A549 (cell line): ENCODE measurements around the gene PRUNE2. TPM values are rescaled to one million over a fixed set of nuclear protein-coding genes. Genes with fewer than 3 reads are reported as not detected.

Source experiments
- ATAC-seq, 2 experiments: fragments of 200-7000 bp in 1 of 2; fragments of >200 bp in 1 of 2; cut with Nextera tagmentation in 1 of 2; cut with Tn5 transposase in 1 of 2; 3 replicates each; pipeline versions ENCODE4 v1.8.0 to v1.9.1; 2018 to 2020; ENCODE audit warnings: mild to moderate bottlenecking in 1 of 2, moderate library complexity in 1 of 2
- CTCF ChIA-PET: fragments of 300-600 bp; sonication (Branson Sonifier 250); formaldehyde crosslinking; extraction: SDS; loops from one replicate; lab custom pipeline; 2021; ENCODE audit warnings: antibody characterized with exemption, inconsistent platforms; lab: Yijun Ruan, JAX
- POLR2A ChIA-PET: fragments of 350-600 bp; formaldehyde crosslinking; extraction: SDS; loops from one replicate; lab custom pipeline; 2021; ENCODE audit warnings: antibody characterized with exemption, inconsistent platforms; lab: Yijun Ruan, JAX
- DNase-seq, 2 experiments: peaks; one replicate each; pipeline versions ENCODE4 v3.0.0 to v3.0.0-alpha.2; 2011 to 2016; ENCODE audit warnings: low read depth in 1 of 2, low spot score in 1 of 2
- FAIRE-seq: peaks from 2 replicates; lab custom pipeline; 2011; peaks lifted over from hg19 to GRCh38; lab: Jason Lieb, UNC
- H3K27ac ChIP-seq, 2 experiments: fragments of >200 bp; sonication (Bioruptor Twin); formaldehyde crosslinking; 3 replicates each; pipeline ENCODE4 v1.5.1; 2016 to 2017
- H3K4me1 ChIP-seq: fragments of >200 bp; sonication (Bioruptor Twin); formaldehyde crosslinking; 3 replicates; pipeline ENCODE4 v1.6.1; 2016
- H3K4me2 ChIP-seq: fragments of >200 bp; sonication (Bioruptor Twin); formaldehyde crosslinking; 3 replicates; pipeline ENCODE4 v1.6.1; 2016
- H3K4me3 ChIP-seq: fragments of >200 bp; sonication (Bioruptor Twin); formaldehyde crosslinking; 3 replicates; pipeline ENCODE4 v1.5.1; 2016
- H3K9me3 ChIP-seq: fragments of >200 bp; sonication (Bioruptor Twin); formaldehyde crosslinking; 3 replicates; pipeline ENCODE4 v1.6.1; 2016
- ATOH8 ChIP-seq: fragments of 250-450 bp; sonication (Bioruptor Pico); IDR thresholded peaks from 2 replicates; pipeline ENCODE4 v1.5.0; 2020; ENCODE audit warnings: low read depth, mild to moderate bottlenecking, moderate library complexity
- CBX2 ChIP-seq: fragments of 200-600 bp; sonication (generic); IDR thresholded peaks from 2 replicates; pipeline ENCODE4 v1.6.1; 2016; ENCODE audit warnings: low read depth, mild to moderate bottlenecking, borderline replicate concordance
- CEBPB ChIP-seq, 2 experiments: fragments of >200 bp in 1 of 2; sonication (Bioruptor Twin) in 1 of 2; formaldehyde crosslinking in 1 of 2; IDR thresholded peaks; 2 replicates each; pipeline ENCODE4 v1.6.1; 2012 to 2016
- E2F6 ChIP-seq: IDR thresholded peaks from 2 replicates; pipeline ENCODE4 v1.6.1; 2012; ENCODE audit warnings: low read depth, borderline replicate concordance
- EHF ChIP-seq: fragments of 250-450 bp; sonication (Bioruptor Pico); IDR thresholded peaks from 2 replicates; pipeline ENCODE4 v1.5.0; 2020; ENCODE audit warnings: mild to moderate bottlenecking
- EP300 ChIP-seq, 2 experiments: fragments of >200 bp; sonication (Bioruptor Twin); formaldehyde crosslinking; IDR thresholded peaks; 2 replicates in 1 of 2; 3 replicates in 1 of 2; pipeline ENCODE4 v1.6.1; 2016 to 2017
- ESRRA ChIP-seq: fragments of 150-350 bp; IDR thresholded peaks from 2 replicates; pipeline ENCODE4 v1.6.1; 2014; ENCODE audit warnings: mild to moderate bottlenecking, low read length, borderline replicate concordance
- FOSB ChIP-seq: fragments of 250-450 bp; sonication (Bioruptor Pico); IDR thresholded peaks from 2 replicates; pipeline ENCODE4 v1.5.0; 2020; ENCODE audit warnings: mild to moderate bottlenecking, moderate library complexity
- FOXS1 ChIP-seq: fragments of 250-450 bp; sonication (Bioruptor Pico); IDR thresholded peaks from 2 replicates; pipeline ENCODE4 v1.5.0; 2020; ENCODE audit warnings: mild to moderate bottlenecking, moderate library complexity
- HES2 ChIP-seq: fragments of >200 bp; sonication (Bioruptor Twin); formaldehyde crosslinking; IDR thresholded peaks from 2 replicates; pipeline ENCODE4 v1.6.1; 2016
- HOXA7 ChIP-seq: fragments of 250-450 bp; sonication (Bioruptor Pico); IDR thresholded peaks from 2 replicates; pipeline ENCODE4 v1.5.0; 2020; ENCODE audit warnings: mild to moderate bottlenecking, moderate library complexity
- JUNB ChIP-seq: fragments of >200 bp; sonication (Bioruptor Twin); formaldehyde crosslinking; IDR thresholded peaks from 2 replicates; pipeline ENCODE4 v1.6.1; 2016
- KDM1A ChIP-seq: fragments of 200-600 bp; sonication (generic); IDR thresholded peaks from 2 replicates; pipeline ENCODE4 v1.6.1; 2016; ENCODE audit warnings: low read depth, mild to moderate bottlenecking
- KDM5A ChIP-seq: fragments of 200-600 bp; sonication (generic); IDR thresholded peaks from 2 replicates; pipeline ENCODE4 v1.6.1; 2016; ENCODE audit warnings: antibody characterized with exemption, mild to moderate bottlenecking
- MAFK ChIP-seq: fragments of 450-650 bp; IDR thresholded peaks from 2 replicates; pipeline ENCODE4 v1.6.1; 2014; ENCODE audit not compliant: partially characterized antibody
- MAX ChIP-seq: IDR thresholded peaks from 2 replicates; pipeline ENCODE4 v1.6.1; 2012
- MAZ ChIP-seq: fragments of 150-350 bp; IDR thresholded peaks from 2 replicates; pipeline ENCODE4 v1.6.1; 2014; ENCODE audit warnings: antibody characterized with exemption, low read depth, low read length, borderline replicate concordance
- MYC ChIP-seq: IDR thresholded peaks from 2 replicates; pipeline ENCODE4 v1.6.1; 2012; ENCODE audit warnings: mild to moderate bottlenecking, inconsistent platforms, low read length, improper control_type of control experiment, borderline replicate concordance
- PBX3 ChIP-seq: IDR thresholded peaks from 2 replicates; pipeline ENCODE4 v1.6.1; 2012
- PHF8 ChIP-seq: fragments of 200-600 bp; sonication (generic); IDR thresholded peaks from 2 replicates; pipeline ENCODE4 v1.6.1; 2016; ENCODE audit warnings: low read depth, mild to moderate bottlenecking, antibody characterized with exemption, moderate library complexity, borderline replicate concordance
- RCOR1 ChIP-seq: fragments of 150-350 bp; IDR thresholded peaks from 2 replicates; pipeline ENCODE4 v1.6.1; 2014; ENCODE audit warnings: antibody characterized with exemption, low read length, low read depth
- SREBF2 ChIP-seq: fragments of 450-650 bp; IDR thresholded peaks from 2 replicates; pipeline ENCODE4 v1.6.1; 2014; ENCODE audit warnings: mild to moderate bottlenecking, moderate library complexity
- ZSCAN20 ChIP-seq: fragments of 250-450 bp; sonication (Bioruptor Pico); IDR thresholded peaks from 2 replicates; pipeline ENCODE4 v1.8.0; 2022; ENCODE audit warnings: mild to moderate bottlenecking, moderate library complexity
- WGBS: methylation state at CpG from one replicate; pipeline ENCODE4 v1.1.6; 2017; ENCODE audit errors: missing lambda C conversion rate; 5-methylcytosine and 5-hydroxymethylcytosine counted together
- polyA plus RNA-seq, 4 experiments: library from polyadenylated mRNA; depleted of rRNA in 3 of 4; stranded (reverse); fragments of >200 nt; fragmentation: RNase III in 1 of 4; extraction: RNeasy Plus Mini Kit Qiagen cat#74134 plus additional on column Dnase treatment in 1 of 4; gene quantifications; 2 replicates in 3 of 4; 3 replicates in 1 of 4; pipeline ENCODE4 v1.2.3, GENCODE V29; 2011 to 2017

The PRUNE2 gene
- polyA plus RNA-seq, 2 of the 4 experiments (the other 2 are of a cell fraction), result 0.04 TPM; not detected in 1

GRCh38 chr9:76911971-76912370 is 6.1 kb upstream of the PRUNE2 start:
- Histone ChIP-seq H3K27ac (no peak overlapping the region), H3K9me3 (no peaks in the 10 kb centered on the region), H3K4me2 (no peak overlapping the region), H3K4me3 (no peak overlapping the region)
- ChIA-PET CTCF (interaction anchor here (2.8 kb wide), 1 partner anchor 101 kb away, joined by 5 read pairs; no protein-coding TSS in a partner anchor), POLR2A (no interaction called here)
- no peak for DNase-seq
- TF ChIP-seq ESRRA, result no peak
- no peak for TF ChIP-seq SREBF2
- no peak for TF ChIP-seq FOSB (CRISPR knock-in tag)
- TF ChIP-seq ATOH8, result no peak
- no peak for TF ChIP-seq EP300 (IDR thresholded peaks at IDR 0.05)
- no peak for TF ChIP-seq CBX2
- no peak for TF ChIP-seq E2F6
- no peak for TF ChIP-seq MAZ
- TF ChIP-seq KDM5A, result no peak
- TF ChIP-seq PHF8, result no peak
- TF ChIP-seq, all 56 proteins: peak for 0
- ATAC-seq (no peak), FAIRE-seq (no peak)
- no peaks in the 10 kb centered on the region for H3K4me1 ChIP-seq
- WGBS, result 29% methylated on average over 1 of the region's 1 CpG

GRCh38 chr9:76910861-76911260 is 4.9 kb upstream of the PRUNE2 start:
- Histone ChIP-seq H3K4me1 (no peaks in the 10 kb centered on the region; the same call in 2 of the 3 replicates), H3K9me3 (no peaks in the 10 kb centered on the region), H3K4me2 (no peak overlapping the region), H3K27ac (no peak overlapping the region), H3K4me3 (no peak overlapping the region)
- WGBS, result 35% methylated on average over 3 of the region's 3 CpGs
- ATAC-seq (no peak), DNase-seq (no peak), FAIRE-seq (no peak)
- ChIA-PET CTCF (interaction anchor here (1.0 kb wide), 1 partner anchor 86 kb away, joined by 3 read pairs; no protein-coding TSS in a partner anchor), POLR2A (no interaction called here)
- TF ChIP-seq HOXA7 (CRISPR knock-in tag) (no peak), RCOR1 (no peak), KDM5A (no peak), FOXS1 (CRISPR knock-in tag) (no peak), JUNB (no peak)

GRCh38 chr9:76906647-76906975 is 697 bp upstream of the PRUNE2 start:
- H3K27ac ChIP-seq, result no peak overlapping the region
- DNase-seq (no peak), ATAC-seq (no peak; a peak in 1 of 6 replicates), FAIRE-seq (no peak)
- TF ChIP-seq KDM5A, result no peak
- TF ChIP-seq ZSCAN20 (CRISPR knock-in tag), result no peak
- ChIA-PET POLR2A (no interaction called here), CTCF (interaction anchor here (0.6 to 1.7 kb wide), 2 partner anchors 26 to 32 kb away, joined by 3 to 4 read pairs; no protein-coding TSS in a partner anchor)
- H3K4me1 ChIP-seq, result no peaks in the 10 kb centered on the region; the same call in 2 of the 3 replicates
- peak overlapping the region; percentile 43; the same call in 2 of the 3 replicates for H3K4me3 ChIP-seq
- H3K4me2 ChIP-seq, result peak overlapping the region; percentile 97
- 0% methylated on average over 5 of the region's 5 CpGs for WGBS
- no peaks in the 10 kb centered on the region for H3K9me3 ChIP-seq

- no peaks in the 10 kb centered on the region; the same call in 2 of the 3 replicates for H3K4me1 ChIP-seq
- WGBS, result 47% methylated on average over 8 of the region's 8 CpGs
- CTCF ChIA-PET, result interaction anchor here (1.7 kb wide), 1 partner anchor 28 kb away, joined by 3 read pairs; no protein-coding TSS in a partner anchor
- no peak for DNase-seq
- POLR2A ChIA-PET, result no interaction called here
- H3K27ac ChIP-seq, result no peak overlapping the region
- H3K4me3 ChIP-seq, result no peak overlapping the region
- no peak overlapping the region for H3K4me2 ChIP-seq
- no peak for ATAC-seq
- no peak for FAIRE-seq
- no peak for TF ChIP-seq EHF
- TF ChIP-seq EP300 (IDR thresholded peaks at IDR 0.05), result no peak
- no peak for TF ChIP-seq MAFK
- no peak for TF ChIP-seq JUNB
- no peak for TF ChIP-seq MYC
- no peak for TF ChIP-seq HES2
- TF ChIP-seq ATOH8, result no peak
- no peak for TF ChIP-seq KDM1A
- no peak for TF ChIP-seq MAX
- no peak for TF ChIP-seq ZSCAN20 (CRISPR knock-in tag)
- no peak for TF ChIP-seq CEBPB (IDR thresholded peaks at IDR 0.05)
- no peak for TF ChIP-seq PBX3
- TF ChIP-seq, all 56 proteins: peak for 0
- H3K9me3 ChIP-seq, result no peaks in the 10 kb centered on the region
Measured at GRCh38 chr9:76904661-76905457, 1.1 kb downstream of the PRUNE2 start.
